GDM1 (cell line): ENCODE data around the gene FCN2.

Experiments
- DNase-seq: peaks from one replicate; lab custom pipeline; 2025; lab: John Stamatoyannopoulos, UW

FCN2 gene

DNA sequence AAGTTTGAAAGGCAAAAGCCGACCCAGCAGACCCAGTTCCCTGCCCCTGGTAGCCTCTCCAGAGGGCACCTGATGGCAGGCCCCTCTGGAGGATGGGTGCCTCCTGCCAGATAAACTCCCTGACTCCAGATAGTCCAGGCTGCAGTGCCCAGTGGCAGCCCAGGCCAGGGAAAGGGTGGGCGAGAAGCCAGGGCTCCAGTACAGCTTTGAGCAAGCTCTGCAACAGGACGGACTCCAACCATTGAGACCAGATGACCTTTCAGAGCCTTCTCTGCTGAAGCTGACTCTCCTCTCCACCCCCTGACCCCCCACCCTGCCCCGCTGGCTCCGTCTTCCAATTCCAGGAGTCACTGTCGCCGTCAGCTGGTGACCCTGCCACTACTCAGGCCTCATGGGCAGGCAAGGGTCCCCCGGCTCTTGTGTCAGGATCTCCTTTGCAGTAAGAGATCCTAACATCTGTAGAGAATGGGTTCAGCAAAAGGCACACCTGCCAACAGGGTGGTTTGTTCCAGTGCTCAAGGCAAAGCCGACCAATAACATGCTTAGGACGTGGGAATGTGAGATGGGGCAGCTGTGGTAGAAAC, 52.6 kb downstream of the FCN2 start:
- no peak for DNase-seq

DNA sequence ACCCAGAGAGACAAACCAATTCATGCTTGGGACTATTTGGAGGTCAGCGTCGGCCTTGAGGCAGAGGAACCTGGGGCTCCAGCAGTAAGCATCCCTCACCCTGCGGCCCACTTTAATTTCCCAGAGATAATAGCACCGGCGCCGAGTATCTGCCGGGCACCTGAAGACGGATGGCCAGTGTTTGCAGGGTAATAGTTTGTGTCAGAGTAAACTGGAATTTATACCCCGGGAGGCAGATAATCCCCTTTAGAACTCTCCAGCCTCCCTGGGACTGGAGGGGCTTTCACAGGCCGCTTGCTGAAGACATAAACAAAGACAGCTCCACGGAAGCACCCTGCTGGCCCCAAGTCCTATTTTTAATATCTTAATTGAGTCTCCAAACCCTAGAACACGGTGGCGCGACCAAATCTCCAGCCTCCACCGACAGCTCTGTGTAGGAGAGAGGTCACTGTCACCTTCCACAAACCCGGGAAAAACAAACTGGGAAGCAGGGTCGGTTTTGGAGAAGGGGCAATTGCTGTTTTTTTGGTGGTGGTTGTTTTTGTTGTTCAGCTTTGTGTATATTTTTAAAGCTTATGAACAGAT, 54.5 kb downstream of the FCN2 start:
- DNase-seq: no peak

DNA sequence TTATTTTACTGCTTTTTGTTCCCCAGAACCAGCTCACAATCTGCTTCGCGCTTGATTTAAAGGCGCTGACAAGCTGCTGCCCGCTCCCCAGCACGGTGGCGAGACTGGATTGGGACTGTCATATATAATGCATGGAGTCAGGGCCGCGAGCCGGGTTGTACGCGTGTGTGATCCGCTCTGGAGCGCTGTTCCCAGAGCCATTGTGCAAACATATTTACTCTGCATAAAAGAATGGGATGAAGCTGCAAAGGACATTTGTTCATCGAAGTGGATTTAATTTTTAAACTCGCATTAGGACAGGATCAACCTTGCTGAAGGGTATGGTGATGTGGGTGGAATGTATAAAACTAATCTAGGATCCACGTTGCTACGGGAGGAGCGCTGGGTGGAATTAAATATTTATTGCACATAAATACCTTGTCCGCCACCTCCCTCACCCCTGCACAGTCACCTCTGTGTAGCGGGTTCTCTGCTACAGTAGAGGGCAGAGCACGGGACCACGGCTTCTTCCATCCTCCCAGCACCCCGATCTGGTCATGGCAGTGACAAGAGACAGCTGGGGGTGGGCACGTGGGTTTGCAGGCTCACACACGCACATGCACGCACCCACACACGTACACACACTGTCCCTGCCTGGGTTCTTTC, 55.2 kb downstream of the FCN2 start:
- DNase-seq: no peak

DNA sequence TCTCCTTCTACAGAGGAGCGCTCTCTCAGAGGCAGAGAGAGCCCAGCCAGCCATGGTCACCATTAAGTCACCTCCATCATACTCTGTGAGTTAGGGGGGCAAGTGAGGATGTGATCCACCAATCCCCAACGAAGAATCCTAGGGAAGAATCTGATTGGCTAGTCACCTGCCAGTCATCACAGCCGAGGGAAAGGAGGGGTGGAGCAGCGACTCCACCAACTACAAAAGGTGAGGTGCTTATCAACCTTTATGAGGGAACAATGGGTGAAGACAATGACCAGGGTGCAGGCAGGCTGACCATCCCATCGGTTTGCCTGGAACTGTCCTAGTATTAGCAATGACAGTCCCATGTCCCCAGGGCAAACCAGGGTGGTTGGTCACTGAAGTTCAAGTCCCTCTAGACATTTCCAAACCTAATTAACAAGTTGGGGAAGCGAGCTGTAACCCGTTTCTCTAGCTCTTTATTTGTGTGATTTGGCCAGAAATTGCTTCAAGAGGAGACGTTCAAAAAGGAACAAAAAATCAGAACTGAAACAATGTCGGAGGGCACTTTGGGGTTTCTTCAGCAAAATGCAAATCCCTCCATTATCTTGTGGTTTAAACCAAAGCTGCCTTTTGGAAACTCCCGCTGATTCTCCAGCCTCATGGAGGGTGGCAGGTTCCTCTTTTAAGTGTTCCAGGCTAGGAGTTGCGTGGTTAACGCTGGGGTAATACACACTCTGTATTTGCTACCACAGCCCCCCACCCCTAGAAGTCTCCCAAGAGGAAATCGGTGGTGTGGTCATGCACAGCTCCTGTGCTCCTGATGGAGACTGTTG, 55.9 kb downstream of the FCN2 start:
- DNase-seq: no peak
